PFSK-1 (cell line): ENCODE data around the gene KIAA2012.
A peak's percentile ranks its signal among the peaks of the same experiment; 100 is the strongest.

ENCODE experiments used
- FOXP2 ChIP-seq: optimal IDR thresholded peaks from 2 replicates; pipeline ENCODE3; 2011; ENCODE audit warnings: borderline replicate concordance, control low read depth, inconsistent platforms; ENCODE audit not compliant: insufficient read depth; ENCODE audit errors: extremely low read length, extremely low read depth
- POLR2AphosphoS5 ChIP-seq: IDR thresholded peaks from 2 replicates; pipeline ENCODE4 v1.6.1; 2012; ENCODE audit warnings: low read depth, mild to moderate bottlenecking, control low read depth, low read length, moderate library complexity
- SIN3A ChIP-seq: IDR thresholded peaks from 2 replicates; pipeline ENCODE4 v1.6.1; 2012; ENCODE audit warnings: mild to moderate bottlenecking, low read length, moderate library complexity, borderline replicate concordance; ENCODE audit not compliant: insufficient read depth
- TAF1 ChIP-seq: IDR thresholded peaks from 2 replicates; pipeline ENCODE4 v1.6.1; 2012; ENCODE audit warnings: low read length, control low read depth, borderline replicate concordance; ENCODE audit not compliant: insufficient read depth
- TF ChIP-seq, protein P1 (sequence below), 2 experiments: IDR thresholded peaks; 2 replicates each; pipeline versions ENCODE4 v1.6.1 to v1.8.0; 2011 to 2012; ENCODE audit warnings: low read depth in 2 of 2, low read length in 2 of 2, control low read depth in 1 of 2, inconsistent platforms in 1 of 2, mild to moderate bottlenecking in 1 of 2, moderate library complexity in 1 of 2; ENCODE audit not compliant: insufficient read depth in 1 of 2

KIAA2012 gene

GRCh38 chr2:202142540-202142939 is 69.5 kb downstream of the KIAA2012 start:
- TF ChIP-seq SIN3A (no peak), FOXP2 (no peak), POLR2AphosphoS5 (no peak), TAF1 (no peak)
- TF ChIP-seq, protein P1, sequence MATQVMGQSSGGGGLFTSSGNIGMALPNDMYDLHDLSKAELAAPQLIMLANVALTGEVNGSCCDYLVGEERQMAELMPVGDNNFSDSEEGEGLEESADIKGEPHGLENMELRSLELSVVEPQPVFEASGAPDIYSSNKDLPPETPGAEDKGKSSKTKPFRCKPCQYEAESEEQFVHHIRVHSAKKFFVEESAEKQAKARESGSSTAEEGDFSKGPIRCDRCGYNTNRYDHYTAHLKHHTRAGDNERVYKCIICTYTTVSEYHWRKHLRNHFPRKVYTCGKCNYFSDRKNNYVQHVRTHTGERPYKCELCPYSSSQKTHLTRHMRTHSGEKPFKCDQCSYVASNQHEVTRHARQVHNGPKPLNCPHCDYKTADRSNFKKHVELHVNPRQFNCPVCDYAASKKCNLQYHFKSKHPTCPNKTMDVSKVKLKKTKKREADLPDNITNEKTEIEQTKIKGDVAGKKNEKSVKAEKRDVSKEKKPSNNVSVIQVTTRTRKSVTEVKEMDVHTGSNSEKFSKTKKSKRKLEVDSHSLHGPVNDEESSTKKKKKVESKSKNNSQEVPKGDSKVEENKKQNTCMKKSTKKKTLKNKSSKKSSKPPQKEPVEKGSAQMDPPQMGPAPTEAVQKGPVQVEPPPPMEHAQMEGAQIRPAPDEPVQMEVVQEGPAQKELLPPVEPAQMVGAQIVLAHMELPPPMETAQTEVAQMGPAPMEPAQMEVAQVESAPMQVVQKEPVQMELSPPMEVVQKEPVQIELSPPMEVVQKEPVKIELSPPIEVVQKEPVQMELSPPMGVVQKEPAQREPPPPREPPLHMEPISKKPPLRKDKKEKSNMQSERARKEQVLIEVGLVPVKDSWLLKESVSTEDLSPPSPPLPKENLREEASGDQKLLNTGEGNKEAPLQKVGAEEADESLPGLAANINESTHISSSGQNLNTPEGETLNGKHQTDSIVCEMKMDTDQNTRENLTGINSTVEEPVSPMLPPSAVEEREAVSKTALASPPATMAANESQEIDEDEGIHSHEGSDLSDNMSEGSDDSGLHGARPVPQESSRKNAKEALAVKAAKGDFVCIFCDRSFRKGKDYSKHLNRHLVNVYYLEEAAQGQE (IDR thresholded peaks at IDR 0.05; ENCODE audit: insufficient read depth in 1 of 2, low read depth in 2 of 2, low read length in 2 of 2): no peak

DNA sequence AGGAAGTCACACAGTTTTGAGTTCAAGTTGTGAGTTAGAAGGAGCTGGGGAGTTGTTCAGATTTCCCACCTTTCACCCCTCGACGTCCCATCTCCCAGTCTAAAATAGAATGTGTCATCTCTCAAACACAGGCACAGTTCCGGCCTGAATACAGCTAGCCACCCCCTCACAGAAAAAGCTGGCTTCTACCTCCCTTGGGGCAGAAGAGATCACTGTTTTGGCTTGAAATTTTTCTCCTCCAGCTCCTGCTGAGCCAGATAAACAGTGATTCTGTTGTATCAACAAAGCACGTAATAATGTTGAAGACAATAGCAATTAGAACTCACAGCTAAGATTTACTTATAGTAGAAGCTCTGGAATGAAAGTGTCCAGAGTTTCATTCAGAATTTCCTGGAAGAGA is 74.7 kb downstream of the KIAA2012 start:
- peak; percentile 73; the same call in 1 of the 2 replicates for TF ChIP-seq SIN3A
- TF ChIP-seq, protein P1 (IDR thresholded peaks at IDR 0.05; ENCODE audit: insufficient read depth in 1 of 2, low read depth in 2 of 2, low read length in 2 of 2): no peak

- TF ChIP-seq, protein P1 (IDR thresholded peaks at IDR 0.05; ENCODE audit: insufficient read depth in 1 of 2, low read depth in 2 of 2, low read length in 2 of 2): no peak
- TF ChIP-seq POLR2AphosphoS5 (no peak), TAF1 (no peak), SIN3A (no peak), FOXP2 (no peak)
Observed at GRCh38 chr2:202148515-202149154, 75.6 kb downstream of the KIAA2012 start.

DNA sequence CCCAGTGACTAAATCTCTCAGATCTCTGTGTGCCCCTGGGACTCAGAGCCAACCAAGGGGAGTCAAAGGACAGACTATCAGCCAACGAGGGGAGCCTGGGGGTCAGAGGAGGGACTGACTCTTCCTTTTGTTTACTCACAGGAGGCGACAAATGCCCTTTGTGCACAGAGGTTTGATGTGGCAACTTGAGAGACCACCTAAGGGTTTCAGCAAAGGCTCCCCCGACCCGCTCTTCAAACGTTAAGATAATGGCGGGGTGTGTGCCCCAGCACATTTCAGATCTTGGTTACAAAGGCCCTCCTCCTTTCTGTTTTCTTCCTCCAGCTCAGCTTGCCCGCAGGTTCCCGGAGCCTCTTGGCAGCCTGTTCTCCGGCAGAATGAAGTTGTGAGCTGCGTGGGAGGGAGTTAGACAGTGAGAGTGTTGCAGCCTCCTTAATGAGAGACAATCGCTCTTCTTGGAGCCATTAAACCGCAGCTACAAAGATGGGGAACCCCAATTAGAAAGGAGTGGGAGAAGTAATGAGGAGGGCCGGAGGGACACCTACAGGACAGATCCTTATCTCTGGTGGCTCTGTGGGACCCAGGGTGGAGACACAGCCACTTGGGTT is 76.2 kb downstream of the KIAA2012 start:
- TF ChIP-seq, protein P1 (IDR thresholded peaks at IDR 0.05; ENCODE audit: insufficient read depth in 1 of 2, low read depth in 2 of 2, low read length in 2 of 2): peak in 1 of 2 experiments; percentile 10; a peak in 1 of 4 replicates
- no peak for TF ChIP-seq FOXP2
- no peak for TF ChIP-seq POLR2AphosphoS5
- no peak for TF ChIP-seq TAF1
- TF ChIP-seq SIN3A: no peak
